Activated CD8-positive, alpha-beta memory T cell treated with anti-CD3 and anti-CD28 coated beads, Interleukin-2, amount 10 ng/mL, durations not matched to agents 7 days and 5 days (primary cell): ENCODE results near the gene KYAT1. TPM values are rescaled to one million over a fixed set of nuclear protein-coding genes. Genes with fewer than 3 reads are reported as not detected.

Source experiments
- ATAC-seq: fragments of 150-1000 bp; cut with Tn5 transposase; one replicate; pipeline ENCODE4 v1.10.0; 2021; ENCODE audit warnings: moderate library complexity
- CTCF ChIA-PET: fragments of 350-600 bp; sonication (Branson Sonifier 250); formaldehyde crosslinking; loops from one replicate; lab custom pipeline; 2021; ENCODE audit warnings: antibody characterized with exemption; lab: Charles Lee
- DNase-seq: peaks from one replicate; pipeline ENCODE4 v3.0.0-alpha.2; 2020
- H3K27ac Mint-ChIP-seq: one replicate; pipeline ENCODE4 v1.8.0; 2021; ENCODE audit warnings: mild to moderate bottlenecking, mixed read lengths
- H3K27me3 Mint-ChIP-seq: one replicate; pipeline ENCODE4 v1.8.0; 2021; ENCODE audit warnings: mixed read lengths
- H3K36me3 Mint-ChIP-seq: one replicate; pipeline ENCODE4 v1.8.0; 2021; ENCODE audit warnings: mild to moderate bottlenecking, mixed read lengths
- H3K4me1 Mint-ChIP-seq: one replicate; pipeline ENCODE4 v1.8.0; 2021; ENCODE audit warnings: mixed read lengths
- H3K4me3 Mint-ChIP-seq: one replicate; pipeline ENCODE4 v1.8.0; 2021; ENCODE audit warnings: mild to moderate bottlenecking, moderate library complexity, mixed read lengths
- H3K9me3 Mint-ChIP-seq: one replicate; pipeline ENCODE4 v1.8.0; 2022; ENCODE audit warnings: low read depth, mixed read lengths
- total RNA-seq, 2 experiments: library from RNA; stranded (reverse); gene quantifications; one replicate each; pipeline ENCODE4 v1.2.3, GENCODE V29; 2021

Gene KYAT1
- total RNA-seq, 2 experiments from 2014 or later = 12.7 to 20.6 TPM

DNA sequence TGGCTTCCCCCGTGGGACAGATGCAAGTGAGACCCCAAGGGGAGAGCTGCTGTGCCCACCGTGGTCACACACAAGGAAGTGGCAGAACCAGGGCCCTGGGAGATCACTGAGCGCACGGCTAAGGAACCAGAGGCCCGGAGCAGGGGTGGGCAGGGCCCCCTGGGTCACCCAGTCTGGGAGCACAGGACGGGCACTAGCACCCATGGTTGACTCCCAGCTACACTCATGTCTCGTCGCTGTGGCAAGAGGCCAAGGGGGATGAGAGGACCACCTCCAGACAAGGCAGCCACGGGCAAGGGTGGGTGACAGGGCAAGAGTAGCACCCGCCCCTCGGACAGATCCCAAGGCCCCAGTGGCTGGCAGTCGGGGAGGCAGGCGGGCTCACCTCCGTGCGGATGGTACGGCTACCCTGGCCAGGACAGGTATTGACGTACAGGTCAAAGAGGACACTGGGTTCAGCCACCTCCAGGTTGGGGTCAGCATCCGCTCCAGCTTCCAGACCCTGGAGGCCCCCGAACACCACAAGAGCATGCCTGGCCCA, 58.3 kb downstream of the KYAT1 start:
- H3K4me1 Mint-ChIP-seq = peaks cover 21% of the 10 kb centered on the region

DNA sequence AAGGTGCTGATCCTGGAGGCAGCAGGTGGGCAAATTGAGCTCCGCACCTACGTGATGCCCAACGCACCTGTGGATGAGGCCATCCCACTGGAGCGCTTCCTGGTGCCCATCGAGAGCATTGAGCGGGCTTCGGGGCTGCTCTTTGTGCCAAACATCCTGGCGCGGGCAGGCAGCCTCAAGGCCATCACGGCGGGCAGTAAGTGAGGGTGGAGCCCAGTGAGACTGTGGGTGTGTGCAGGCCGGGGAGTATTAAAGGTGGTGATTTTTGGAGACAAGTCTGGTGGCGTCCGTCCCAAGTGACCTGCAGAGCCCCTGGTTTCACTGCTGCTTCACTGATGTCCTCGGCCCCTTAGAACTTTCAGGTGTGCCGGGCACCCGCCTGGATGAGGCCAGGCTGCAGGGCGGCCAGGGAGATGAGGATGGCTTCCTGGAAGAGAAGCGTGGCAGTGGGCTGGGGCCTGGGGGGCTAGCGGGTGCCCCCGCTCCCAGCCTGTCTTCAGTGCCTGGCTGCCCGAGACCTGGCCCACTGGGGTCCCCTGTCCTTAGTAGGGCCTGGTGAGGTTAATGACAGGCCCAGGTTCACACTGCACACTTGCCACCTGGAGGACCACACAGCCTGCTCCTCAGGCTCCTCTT, 59.2 kb downstream of the KYAT1 start:
- DNase-seq (no peak), ATAC-seq (no peak)
- no peaks in the 10 kb centered on the region for H3K9me3 Mint-ChIP-seq
- CTCF ChIA-PET = no interaction called here
- H3K27ac Mint-ChIP-seq = no peak overlapping the region
- peaks cover 15% of the 10 kb centered on the region for H3K36me3 Mint-ChIP-seq
- no peaks in the 10 kb centered on the region for H3K27me3 Mint-ChIP-seq
- H3K4me1 Mint-ChIP-seq = peaks cover 19% of the 10 kb centered on the region
- no peak overlapping the region for H3K4me3 Mint-ChIP-seq

More for the DNA sequence above, 58.3 kb downstream of the KYAT1 start:
- no peak for DNase-seq
- Mint-ChIP-seq H3K36me3 (peaks cover 17% of the 10 kb centered on the region), H3K4me3 (no peak overlapping the region), H3K27me3 (no peaks in the 10 kb centered on the region), H3K9me3 (no peaks in the 10 kb centered on the region), H3K27ac (no peak overlapping the region)
- no peak for ATAC-seq
- CTCF ChIA-PET = no interaction called here

DNA sequence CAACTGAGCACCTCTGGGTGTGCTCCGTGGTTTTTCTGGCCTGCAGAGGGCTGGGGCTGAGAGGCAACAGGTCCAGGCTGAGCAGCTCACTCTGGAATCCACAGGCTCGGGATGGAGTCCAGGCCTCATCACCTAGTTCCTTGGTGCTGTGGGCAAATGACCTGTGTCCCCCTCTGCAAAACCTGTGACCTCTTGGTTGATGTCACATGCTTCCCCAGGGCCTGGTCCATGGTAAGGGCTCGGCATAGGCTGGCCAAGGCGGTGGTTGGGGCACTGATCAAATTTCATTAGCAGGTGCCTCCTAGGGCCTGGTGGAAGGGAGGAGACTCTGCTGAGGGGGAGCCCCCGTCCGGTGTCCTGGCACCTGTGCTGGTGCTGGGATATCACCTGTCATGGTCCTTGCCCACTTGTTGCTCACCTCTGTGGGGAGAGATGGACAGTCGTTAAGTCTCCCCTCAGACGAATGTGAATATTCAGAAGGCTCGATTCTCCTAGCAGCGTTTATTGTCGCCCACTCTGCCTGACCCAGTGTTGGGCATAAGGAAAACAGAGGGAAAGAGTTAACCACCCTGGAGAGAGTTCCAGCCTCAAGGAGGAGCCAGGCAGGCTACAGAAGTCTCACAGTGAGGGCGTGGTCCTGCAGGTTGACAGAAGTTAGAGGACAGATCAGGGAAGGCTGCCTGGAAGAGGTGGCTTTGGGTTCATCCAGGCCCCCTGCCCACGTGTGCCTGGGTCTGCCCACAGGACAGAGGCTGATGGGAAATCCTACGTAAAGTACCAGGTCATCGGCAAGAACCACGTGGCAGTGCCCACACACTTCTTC, 60.0 kb downstream of the KYAT1 start:
- Mint-ChIP-seq H3K27ac (no peak overlapping the region), H3K27me3 (no peaks in the 10 kb centered on the region), H3K4me1 (peaks cover 19% of the 10 kb centered on the region), H3K4me3 (no peak overlapping the region), H3K36me3 (peaks cover 15% of the 10 kb centered on the region), H3K9me3 (no peaks in the 10 kb centered on the region)
- DNase-seq = no peak
- CTCF ChIA-PET = interaction anchor here (0.7 kb wide), 1 partner anchor 173 kb away, joined by 4 read pairs; no protein-coding TSS in a partner anchor
- ATAC-seq = no peak

DNA sequence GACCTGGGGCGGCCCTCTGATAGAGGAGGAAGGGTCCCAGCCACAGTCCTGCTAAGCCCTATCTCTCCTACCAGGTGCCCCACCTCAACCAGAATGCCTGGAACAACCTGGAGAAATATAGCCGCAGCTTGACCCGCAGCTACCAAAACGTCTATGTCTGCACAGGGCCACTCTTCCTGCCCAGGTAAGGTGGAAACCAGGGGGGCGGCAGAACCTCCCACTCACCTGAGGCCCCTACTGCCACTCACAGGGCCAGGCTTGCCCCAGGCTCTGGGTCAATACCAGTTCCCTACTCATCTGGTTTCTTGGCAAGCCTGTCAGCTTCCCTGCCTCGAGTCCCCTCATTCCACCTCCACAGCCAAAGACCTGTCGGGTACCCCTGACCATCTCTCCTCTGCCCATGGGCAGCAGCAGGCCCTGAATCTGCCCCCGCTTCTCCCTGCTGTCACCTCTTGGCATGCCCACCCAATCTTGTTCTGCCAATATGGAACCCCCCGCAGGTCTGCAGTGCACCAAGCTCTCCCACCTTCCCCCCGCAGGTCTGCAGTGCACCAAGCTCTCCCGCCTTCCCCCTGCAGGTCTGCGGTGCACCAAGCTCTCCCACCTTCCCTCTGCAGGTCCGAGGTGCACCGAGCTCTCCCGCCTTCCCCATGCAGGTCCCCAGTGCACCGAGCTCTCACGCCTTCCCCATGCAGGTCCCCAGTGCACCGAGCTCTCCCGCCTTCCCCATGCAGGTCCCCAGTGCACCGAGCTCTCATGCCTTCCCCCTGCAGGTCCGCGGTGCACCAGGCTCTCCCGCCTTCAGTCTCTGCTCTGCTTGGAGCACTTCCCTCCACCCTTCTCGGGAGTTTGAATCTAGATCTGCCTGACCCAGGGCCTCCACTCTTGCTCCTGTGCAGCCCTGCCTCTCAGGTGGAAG, 60.8 kb downstream of the KYAT1 start:
- Mint-ChIP-seq H3K27ac (no peak overlapping the region), H3K4me3 (no peak overlapping the region), H3K27me3 (no peaks in the 10 kb centered on the region), H3K36me3 (peaks cover 12% of the 10 kb centered on the region), H3K4me1 (peaks cover 19% of the 10 kb centered on the region), H3K9me3 (no peaks in the 10 kb centered on the region)
- CTCF ChIA-PET = interaction anchor here (0.7 kb wide), 1 partner anchor 172 kb away, joined by 4 read pairs; no protein-coding TSS in a partner anchor
- ATAC-seq (no peak), DNase-seq (no peak)

DNA sequence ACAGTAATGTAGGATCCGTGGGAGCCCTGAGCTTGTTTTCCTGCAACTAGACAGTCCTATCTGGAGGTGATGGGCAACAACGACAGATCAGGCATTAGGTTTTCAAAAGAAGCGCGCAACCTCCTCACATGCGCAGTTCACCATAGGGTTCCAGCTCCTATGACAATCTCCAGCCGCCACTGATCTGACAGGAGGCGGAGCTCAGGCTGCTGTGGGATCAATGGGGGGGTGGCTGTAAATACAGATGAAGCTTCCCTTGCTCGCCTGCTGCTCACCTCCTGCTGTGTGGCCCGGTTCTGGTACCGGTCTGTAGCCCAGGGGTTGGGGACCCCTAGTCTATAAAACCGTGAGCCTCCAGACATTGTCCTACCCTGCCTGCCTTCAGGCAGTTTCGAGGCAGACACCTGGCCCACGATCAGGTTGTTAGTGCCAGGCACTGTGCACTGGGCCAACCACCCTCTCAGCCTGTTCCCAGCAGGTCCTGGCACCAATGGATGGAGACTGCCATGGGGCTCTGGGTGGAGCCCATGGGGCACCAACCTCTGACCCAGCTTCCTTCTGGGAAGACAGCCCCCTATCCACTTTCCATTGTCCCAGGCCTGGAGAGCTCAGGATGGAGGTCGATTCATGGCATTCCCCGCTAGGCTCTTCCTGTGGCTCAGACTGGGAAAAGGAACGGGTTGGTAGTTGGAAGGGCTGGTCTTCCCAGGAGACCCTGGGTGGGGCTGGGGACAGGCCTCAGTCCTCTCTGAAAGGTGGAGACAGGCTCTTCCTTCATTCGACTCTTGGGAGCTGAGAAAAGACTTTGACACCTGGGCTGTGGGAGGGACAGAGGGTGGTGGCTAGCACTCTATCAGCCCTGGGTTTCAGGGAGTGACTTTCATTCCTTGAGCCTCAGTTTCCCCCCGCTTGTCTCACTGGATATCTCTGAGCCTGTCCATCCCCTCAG, 61.8 kb downstream of the KYAT1 start:
- Mint-ChIP-seq H3K27ac (no peak overlapping the region), H3K4me3 (peak overlapping the region; percentile 15)

DNA sequence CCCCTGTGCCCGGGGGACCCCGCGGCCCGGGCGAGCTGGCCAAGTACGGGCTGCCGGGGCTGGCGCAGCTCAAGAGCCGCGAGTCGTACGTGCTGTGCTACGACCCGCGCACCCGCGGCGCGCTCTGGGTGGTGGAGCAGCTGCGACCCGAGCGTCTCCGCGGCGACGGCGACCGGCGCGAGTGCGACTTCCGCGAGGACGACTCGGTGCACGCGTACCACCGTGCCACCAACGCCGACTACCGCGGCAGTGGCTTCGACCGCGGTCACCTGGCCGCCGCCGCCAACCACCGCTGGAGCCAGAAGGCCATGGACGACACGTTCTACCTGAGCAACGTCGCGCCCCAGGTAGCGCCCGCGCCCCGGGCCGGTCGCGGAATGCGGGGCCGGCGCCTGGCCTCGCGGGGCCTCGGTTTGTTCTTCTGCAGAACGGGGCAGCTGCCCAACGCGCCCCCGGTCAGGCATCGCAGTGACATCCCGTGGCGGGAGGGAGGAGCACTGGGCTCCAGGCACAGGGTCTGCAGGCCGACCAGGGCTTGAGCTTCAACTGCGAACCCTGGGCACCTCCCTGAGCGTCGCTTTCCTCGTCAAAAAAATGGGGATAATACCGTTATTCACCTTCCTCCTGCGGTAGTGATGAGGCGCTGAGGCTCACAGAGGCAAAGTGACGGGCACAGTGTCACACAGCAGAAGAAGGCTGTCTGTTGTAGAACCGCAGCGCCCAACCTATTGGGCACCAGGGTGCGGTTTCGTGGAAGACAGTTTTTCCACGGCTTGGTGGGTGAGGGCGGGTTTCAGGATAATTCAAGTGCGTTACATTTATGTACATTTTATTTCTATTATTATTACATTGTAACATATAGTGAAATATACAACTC, 62.7 kb downstream of the KYAT1 start:
- DNase-seq = peak; percentile 57
- Mint-ChIP-seq H3K36me3 (peaks cover 7% of the 10 kb centered on the region), H3K27ac (no peak overlapping the region), H3K4me3 (peak overlapping the region; percentile 67), H3K9me3 (no peaks in the 10 kb centered on the region), H3K27me3 (no peaks in the 10 kb centered on the region), H3K4me1 (peaks cover 19% of the 10 kb centered on the region)
- CTCF ChIA-PET = interaction anchor here (0.6 to 2.8 kb wide), 42 partner anchors 9 to 401 kb away, joined by 3 to 31 read pairs (median 5); partner anchors contain the start of genes DOLPP1, KYAT1, LRRC8A and MIGA2
- peak; percentile 34 for ATAC-seq

More for the DNA sequence above, 61.8 kb downstream of the KYAT1 start:
- Mint-ChIP-seq H3K4me1 (peaks cover 19% of the 10 kb centered on the region), H3K27me3 (no peaks in the 10 kb centered on the region), H3K9me3 (no peaks in the 10 kb centered on the region), H3K36me3 (peaks cover 7% of the 10 kb centered on the region)
- ATAC-seq = no peak
- CTCF ChIA-PET = interaction anchor here (0.6 to 2.8 kb wide), 5 partner anchors 8 to 208 kb away, joined by 3 to 31 read pairs (median 14); partner anchors contain the start of genes SH3GLB2 and SPOUT1
- no peak for DNase-seq

DNA sequence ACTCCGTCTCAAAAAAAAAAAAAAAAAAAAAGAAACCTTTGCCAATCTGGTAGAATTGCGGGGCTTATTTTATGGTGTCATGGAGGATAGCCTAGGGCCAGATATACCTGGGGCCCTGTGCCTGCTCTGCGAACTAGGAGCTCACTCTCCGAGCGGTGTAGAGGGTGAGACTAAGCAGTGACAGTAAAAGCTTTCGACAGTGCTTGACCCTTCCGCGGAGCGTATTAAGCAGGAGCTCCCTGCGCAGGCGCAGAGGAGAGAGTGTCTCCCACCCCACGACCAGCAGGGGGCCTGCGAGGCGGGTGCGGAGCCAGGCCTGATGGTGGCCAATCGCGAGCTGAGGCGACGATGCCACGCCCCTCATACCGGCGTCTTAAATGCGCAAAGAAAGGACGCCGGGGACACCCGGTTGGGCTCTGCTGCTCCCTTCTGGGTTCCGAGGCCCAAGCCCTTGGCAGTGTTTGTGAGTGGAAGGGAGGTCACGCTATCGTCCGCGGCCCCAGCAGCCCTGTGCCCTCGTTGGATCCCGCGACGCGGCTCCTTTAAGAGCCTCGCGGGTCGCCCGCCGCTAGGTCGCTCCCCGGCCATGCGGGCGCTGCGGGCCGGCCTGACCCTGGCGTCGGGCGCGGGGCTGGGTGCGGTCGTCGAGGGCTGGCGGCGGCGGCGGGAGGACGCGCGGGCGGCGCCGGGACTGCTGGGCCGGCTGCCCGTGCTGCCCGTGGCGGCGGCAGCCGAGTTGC, 63.5 kb downstream of the KYAT1 start, which contains the start of gene ENDOG:
Gene ENDOG (plus strand): TSS at position 402 of the 740 bp plus-strand sequence. CDS start 185 bp downstream, at position 587.
- peak; percentile 95 for ATAC-seq
- H3K4me1 Mint-ChIP-seq = peaks cover 19% of the 10 kb centered on the region
- no peaks in the 10 kb centered on the region for H3K27me3 Mint-ChIP-seq
- no peaks in the 10 kb centered on the region for H3K9me3 Mint-ChIP-seq
- peak; percentile 99 for DNase-seq
- peak within 1 kb of the TSS; percentile 82 for H3K4me3 Mint-ChIP-seq
- CTCF ChIA-PET = interaction anchor here (0.6 to 2.8 kb wide), 58 partner anchors 8 to 798 kb away, joined by 3 to 31 read pairs (median 4); partner anchors contain the start of genes DOLPP1, GLE1, KYAT1 and LRRC8A
- peaks cover 7% of the 10 kb centered on the region for H3K36me3 Mint-ChIP-seq
- peak within 1 kb of the TSS; percentile 87 for H3K27ac Mint-ChIP-seq

DNA sequence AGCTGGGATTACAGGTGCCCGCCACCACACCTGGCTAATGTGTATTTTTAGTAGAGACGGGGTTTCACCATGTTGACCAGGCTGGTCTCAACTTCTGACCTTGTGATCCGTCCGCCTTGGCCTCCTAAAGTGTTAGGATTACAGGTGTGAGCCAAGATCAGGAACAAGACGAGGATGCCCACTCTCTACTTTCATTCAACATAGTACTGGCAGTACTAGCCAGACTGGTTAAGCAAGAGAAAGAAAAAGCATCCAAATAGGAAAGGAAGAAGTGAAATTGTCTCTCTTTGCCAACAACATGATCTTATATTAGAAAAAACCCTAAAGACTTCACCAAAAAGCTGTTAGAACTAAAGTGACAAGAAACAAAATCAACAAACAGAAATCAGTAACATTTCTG, 70.9 kb downstream of the KYAT1 start:
- Mint-ChIP-seq H3K27ac (no peak overlapping the region), H3K4me3 (no peak overlapping the region), H3K9me3 (no peaks in the 10 kb centered on the region), H3K4me1 (no peaks in the 10 kb centered on the region), H3K27me3 (no peaks in the 10 kb centered on the region), H3K36me3 (peaks cover 3% of the 10 kb centered on the region)
- ATAC-seq (no peak), DNase-seq (no peak)
- CTCF ChIA-PET = no interaction called here

DNA sequence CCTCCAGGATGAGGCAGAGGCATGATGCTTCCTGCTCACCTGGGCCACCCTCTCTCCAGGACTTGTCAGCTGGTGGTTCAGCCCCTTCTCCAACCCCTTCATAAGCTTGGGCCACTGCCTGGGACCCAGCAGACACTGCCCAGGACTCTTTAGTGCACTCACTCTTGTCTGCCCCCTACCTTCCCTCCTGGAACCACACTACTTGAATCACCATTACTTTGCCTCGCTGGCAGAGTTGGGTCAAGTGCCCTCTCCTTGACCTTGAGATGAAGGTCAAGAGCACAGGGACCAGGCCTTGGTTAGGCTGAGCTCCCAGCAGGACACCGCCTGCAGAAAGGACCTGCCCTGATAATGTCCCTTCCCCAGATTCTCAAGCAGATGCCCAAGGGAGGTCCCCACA, 71.9 kb downstream of the KYAT1 start:
- no peak for ATAC-seq
- Mint-ChIP-seq H3K4me3 (no peak overlapping the region), H3K27ac (no peak overlapping the region), H3K4me1 (no peaks in the 10 kb centered on the region), H3K27me3 (no peaks in the 10 kb centered on the region), H3K36me3 (peaks cover 5% of the 10 kb centered on the region), H3K9me3 (no peaks in the 10 kb centered on the region)
- CTCF ChIA-PET = interaction anchor here (0.8 to 1.2 kb wide), 2 partner anchors 8 to 18 kb away, joined by 3 to 4 read pairs; partner anchors contain the start of gene ENDOG
- no peak for DNase-seq

DNA sequence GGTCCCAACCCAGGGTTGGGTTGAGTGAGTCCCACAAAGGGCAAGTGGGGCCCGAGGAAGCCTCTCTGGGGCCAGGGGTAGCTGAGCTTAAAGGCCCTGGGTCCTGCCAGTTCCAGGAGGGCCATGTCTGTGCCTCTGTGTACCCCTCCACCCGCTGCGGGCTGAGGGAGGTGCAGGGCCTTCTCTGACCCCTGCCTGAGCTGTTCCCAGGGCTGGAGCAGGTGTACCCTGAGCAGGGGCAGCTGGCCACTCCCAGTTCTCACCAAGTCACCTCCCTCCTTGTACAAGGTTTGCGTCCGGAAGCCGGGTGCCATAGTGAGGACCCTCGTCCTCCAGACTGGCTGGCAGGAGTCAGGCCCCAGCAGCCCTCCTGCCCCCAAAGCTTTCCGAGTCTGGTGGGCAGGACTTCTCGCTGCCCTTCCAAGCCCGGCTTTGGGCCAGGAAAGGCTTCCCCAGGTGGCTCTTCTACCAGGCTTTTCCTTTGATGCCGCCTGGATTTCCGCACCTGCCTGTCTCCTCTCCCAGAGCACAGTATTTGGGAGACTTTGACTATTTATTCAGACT, 72.6 kb downstream of the KYAT1 start:
- Mint-ChIP-seq H3K36me3 (peaks cover 5% of the 10 kb centered on the region), H3K4me1 (no peaks in the 10 kb centered on the region), H3K4me3 (no peak overlapping the region), H3K27ac (no peak overlapping the region), H3K9me3 (no peaks in the 10 kb centered on the region), H3K27me3 (no peaks in the 10 kb centered on the region)
- ATAC-seq (no peak), DNase-seq (no peak)
- CTCF ChIA-PET = interaction anchor here (1.2 to 2.9 kb wide), 2 partner anchors 9 to 107 kb away, joined by 5 to 12 read pairs; partner anchors contain the start of genes ENDOG and PKN3
